ENCODE measurements around the gene MDK. TPM values are rescaled to one million over a fixed set of nuclear protein-coding genes. Genes with fewer than 3 reads are reported as not detected.

Gene MDK
- total RNA-seq, 1 donor from 2014 or later: 600 TPM

- H3K27me3 ChIP-seq: peaks cover 64% of the 10 kb centered on the region
- TF ChIP-seq CTCF (IDR thresholded peaks at IDR 0.05) (no peak), EZH2 (IDR thresholded peaks at IDR 0.05) (no peak), EZH2phosphoT487 (IDR thresholded peaks at IDR 0.05) (no peak)
- H3K36me3 Mint-ChIP-seq: peaks cover 7% of the 10 kb centered on the region
- no peaks in the 10 kb centered on the region for H3K9me3 ChIP-seq (ENCODE audit: low read depth)
- no peak overlapping the region for H3K9ac ChIP-seq
- peaks cover 2% of the 10 kb centered on the region for H3K79me2 ChIP-seq (ENCODE audit: low read depth)
- H3K27ac Mint-ChIP-seq: no peak overlapping the region
- H3K27me3 Mint-ChIP-seq (ENCODE audit: insufficient read depth, low read depth): peaks cover 49% of the 10 kb centered on the region
- no peaks in the 10 kb centered on the region for H3K36me3 ChIP-seq
- no peak overlapping the region for H3K4me3 ChIP-seq
- H2AFZ ChIP-seq (replicated peaks): no peak overlapping the region
- peaks cover 2% of the 10 kb centered on the region for H3K9me3 Mint-ChIP-seq
- no peak overlapping the region for H3K27ac ChIP-seq
- H3K4me1 Mint-ChIP-seq: peaks cover 43% of the 10 kb centered on the region
- peak overlapping the region; percentile 58 for H3K4me3 Mint-ChIP-seq
- peaks cover 23% of the 10 kb centered on the region for H3F3A ChIP-seq (ENCODE audit: low read depth)
- DNase-seq (ENCODE audit: low spot score): no peak
- H4K20me1 ChIP-seq (ENCODE audit: low read depth): peaks cover 61% of the 10 kb centered on the region
- H3K4me1 ChIP-seq: peaks cover 29% of the 10 kb centered on the region
- peak overlapping the region; percentile 89 for H3K4me2 ChIP-seq
Observed at GRCh38 chr11:46387919-46388618, 6.6 kb downstream of the MDK start.

- Histone ChIP-seq H3K4me3 (peak overlapping the region; percentile 53), H2AFZ (replicated peaks) (no peak overlapping the region), H3K27ac (no peak overlapping the region), H3K27me3 (peaks cover 72% of the 10 kb centered on the region), H3F3A (ENCODE audit: low read depth) (peaks cover 22% of the 10 kb centered on the region), H3K9ac (no peak overlapping the region), H3K36me3 (no peaks in the 10 kb centered on the region), H3K9me3 (ENCODE audit: low read depth) (no peaks in the 10 kb centered on the region), H3K79me2 (ENCODE audit: low read depth) (no peaks in the 10 kb centered on the region), H3K4me2 (peak overlapping the region; percentile 89), H4K20me1 (ENCODE audit: low read depth) (peaks cover 61% of the 10 kb centered on the region), H3K4me1 (peaks cover 23% of the 10 kb centered on the region)
- H3K36me3 Mint-ChIP-seq: peaks cover 2% of the 10 kb centered on the region
- DNase-seq (ENCODE audit: low spot score): peak; percentile 37
- H3K4me3 Mint-ChIP-seq: peak overlapping the region; percentile 78
- TF ChIP-seq EZH2phosphoT487 (IDR thresholded peaks at IDR 0.05): no peak
- peaks cover 39% of the 10 kb centered on the region for H3K4me1 Mint-ChIP-seq
- H3K27ac Mint-ChIP-seq: no peak overlapping the region
- peaks cover 54% of the 10 kb centered on the region for H3K27me3 Mint-ChIP-seq (ENCODE audit: insufficient read depth, low read depth)
- peaks cover 2% of the 10 kb centered on the region for H3K9me3 Mint-ChIP-seq
Observed at GRCh38 chr11:46388619-46389449, 7.4 kb downstream of the MDK start.

GRCh38 chr11:46389450-46390330, 8.2 kb downstream of the MDK start:
- H3K27me3 ChIP-seq: peaks cover 77% of the 10 kb centered on the region

More at GRCh38 chr11:46389450-46390330, 8.2 kb downstream of the MDK start:
- Histone ChIP-seq H3K36me3 (no peaks in the 10 kb centered on the region), H3K4me1 (peaks cover 23% of the 10 kb centered on the region), H2AFZ (replicated peaks) (peak overlapping the region; percentile 76), H3K4me2 (peak overlapping the region; percentile 89), H3K4me3 (peak overlapping the region; percentile 53), H3K9me3 (ENCODE audit: low read depth) (no peaks in the 10 kb centered on the region), H3K79me2 (ENCODE audit: low read depth) (no peaks in the 10 kb centered on the region), H3F3A (ENCODE audit: low read depth) (peaks cover 22% of the 10 kb centered on the region), H4K20me1 (ENCODE audit: low read depth) (peaks cover 59% of the 10 kb centered on the region), H3K27ac (no peak overlapping the region), H3K9ac (no peak overlapping the region)
- Mint-ChIP-seq H3K9me3 (peaks cover 2% of the 10 kb centered on the region), H3K36me3 (peaks cover 2% of the 10 kb centered on the region), H3K4me3 (peak overlapping the region; percentile 78), H3K4me1 (peaks cover 35% of the 10 kb centered on the region), H3K27me3 (ENCODE audit: insufficient read depth, low read depth) (peaks cover 54% of the 10 kb centered on the region), H3K27ac (no peak overlapping the region)
- peak; percentile 93 for DNase-seq (ENCODE audit: low spot score)
- TF ChIP-seq CTCF (IDR thresholded peaks at IDR 0.05) (peak; percentile 87), EZH2 (IDR thresholded peaks at IDR 0.05) (peak; percentile 72), EZH2phosphoT487 (IDR thresholded peaks at IDR 0.05) (peak; percentile 63)
